K562 (cell line): ENCODE measurements around the gene GP1BB.

Experiments used
- CHD4 ChIP-seq: fragments of 200-600 bp; sonication (generic); IDR thresholded peaks from 3 replicates; pipeline ENCODE4 v1.6.1; 2012; ENCODE audit warnings: low read depth, mild to moderate bottlenecking, mixed read lengths, low read length, inconsistent platforms; ENCODE audit not compliant: insufficient read depth, insufficient replicate concordance, poor library complexity, severe bottlenecking
- CREB1 ChIP-seq, 2 experiments: sonication (generic) in 1 of 2; formaldehyde crosslinking in 1 of 2; IDR thresholded peaks; 2 replicates each; pipeline versions ENCODE4 v1.6.1 to v1.8.0; 2012 to 2022; ENCODE audit warnings: inconsistent platforms in 1 of 2, mild to moderate bottlenecking in 1 of 2, missing genetic modification reagents in 1 of 2, moderate library complexity in 1 of 2
- CTCF ChIP-seq, 3 experiments: IDR thresholded peaks in 2 of 3; conservative IDR thresholded peaks in 1 of 3; 2 replicates each; pipeline ENCODE4 v1.5.1; 2011 to 2012; ENCODE audit warnings: low read length in 3 of 3, mild to moderate bottlenecking in 3 of 3, control low read depth in 2 of 3, improper control_type of control experiment in 1 of 3, inconsistent platforms in 1 of 3, low read depth in 1 of 3, mixed read lengths in 1 of 3, moderate library complexity in 1 of 3; ENCODE audit not compliant: insufficient read depth in 2 of 3
- EGR1 ChIP-seq: fragments of 450-650 bp; conservative IDR thresholded peaks from 2 replicates; pipeline ENCODE4 v1.6.1; 2017; ENCODE audit warnings: mild to moderate bottlenecking
- FOSL1 ChIP-seq: fragments of 200-800 bp; sonication (Bioruptor generic); conservative IDR thresholded peaks from 2 replicates; pipeline ENCODE4 v1.6.1; 2016; ENCODE audit warnings: missing genetic modification characterization, missing compliant biosample characterization
- HDGF ChIP-seq: fragments of 450-650 bp; IDR thresholded peaks from 2 replicates; pipeline ENCODE4 v1.6.1; 2016
- KDM1A ChIP-seq, 2 experiments: fragments of 450-650 bp; IDR thresholded peaks; 2 replicates each; pipeline ENCODE4 v1.6.1; 2016; ENCODE audit warnings: mild to moderate bottlenecking in 2 of 2
- RAD21 ChIP-seq, 2 experiments: fragments of 250-450 bp in 1 of 2; fragments of 450-650 bp in 1 of 2; sonication (Bioruptor Pico) in 1 of 2; formaldehyde crosslinking in 1 of 2; IDR thresholded peaks in 1 of 2; conservative IDR thresholded peaks in 1 of 2; 2 replicates each; pipeline versions ENCODE4 v1.4.0 to v1.8.0; 2020 to 2022; ENCODE audit warnings: mild to moderate bottlenecking in 2 of 2, moderate library complexity in 1 of 2
- RAD51 ChIP-seq: fragments of 450-650 bp; IDR thresholded peaks from 2 replicates; pipeline ENCODE4 v1.7.1; 2016; ENCODE audit warnings: low read depth, mild to moderate bottlenecking, borderline replicate concordance
- SP2 ChIP-seq: IDR thresholded peaks from 2 replicates; pipeline ENCODE4 v1.6.1; 2011; ENCODE audit warnings: mild to moderate bottlenecking, low read depth, low read length, moderate library complexity; ENCODE audit not compliant: poor library complexity, severe bottlenecking; ENCODE audit errors: extremely low read depth
- TCF7 ChIP-seq: sonication (generic); IDR thresholded peaks from 2 replicates; pipeline ENCODE4 v1.6.1; 2016; ENCODE audit warnings: antibody characterized with exemption, borderline replicate concordance
- USF1 ChIP-seq: sonication (generic); formaldehyde crosslinking; IDR thresholded peaks from 2 replicates; pipeline ENCODE4 v1.9.0; 2022; ENCODE audit warnings: mild to moderate bottlenecking, missing genetic modification reagents
- XRCC3 ChIP-seq: fragments of 450-650 bp; IDR thresholded peaks from 2 replicates; pipeline ENCODE4 v1.6.1; 2017; ENCODE audit warnings: mild to moderate bottlenecking, moderate library complexity

GRCh38 chr22:19719050-19719482 lies 4.3 kb upstream of the GP1BB start:
- no peak for TF ChIP-seq KDM1A (IDR thresholded peaks at IDR 0.05)
- no peak for TF ChIP-seq FOSL1 (tag)
- no peak for TF ChIP-seq TCF7
- TF ChIP-seq CTCF (IDR thresholded peaks at IDR 0.05 in 2 of 3, conservative IDR thresholded peaks at IDR 0.05 in 1 of 3; ENCODE audit: insufficient read depth in 2 of 3, low read depth in 1 of 3, low read length in 3 of 3) = no peak
- no peak for TF ChIP-seq CHD4
- no peak for TF ChIP-seq USF1 (CRISPR knock-in tag)
- TF ChIP-seq SP2 = no peak
- no peak for TF ChIP-seq RAD21 (CRISPR knock-in tag; conservative IDR thresholded peaks at IDR 0.05 in 1 of 2, IDR thresholded peaks at IDR 0.05 in 1 of 2)
- TF ChIP-seq HDGF = no peak
- no peak for TF ChIP-seq XRCC3
- peak; percentile 99 for TF ChIP-seq EGR1
- TF ChIP-seq RAD51 = no peak
- no peak for TF ChIP-seq CREB1 (IDR thresholded peaks at IDR 0.05)
- no peak for TF ChIP-seq CREB1 (CRISPR knock-in tag; IDR thresholded peaks at IDR 0.05)
